GM21515 (cell line): Measurements from ENCODE around the gene CLEC16A.

Experiments
- ATAC-seq: cut with Tn5 transposase; IDR thresholded peaks from one replicate; pipeline ENCODE4 v1.9.1; 2021; ENCODE audit not compliant: unreplicated experiment

The CLEC16A gene, protein sequence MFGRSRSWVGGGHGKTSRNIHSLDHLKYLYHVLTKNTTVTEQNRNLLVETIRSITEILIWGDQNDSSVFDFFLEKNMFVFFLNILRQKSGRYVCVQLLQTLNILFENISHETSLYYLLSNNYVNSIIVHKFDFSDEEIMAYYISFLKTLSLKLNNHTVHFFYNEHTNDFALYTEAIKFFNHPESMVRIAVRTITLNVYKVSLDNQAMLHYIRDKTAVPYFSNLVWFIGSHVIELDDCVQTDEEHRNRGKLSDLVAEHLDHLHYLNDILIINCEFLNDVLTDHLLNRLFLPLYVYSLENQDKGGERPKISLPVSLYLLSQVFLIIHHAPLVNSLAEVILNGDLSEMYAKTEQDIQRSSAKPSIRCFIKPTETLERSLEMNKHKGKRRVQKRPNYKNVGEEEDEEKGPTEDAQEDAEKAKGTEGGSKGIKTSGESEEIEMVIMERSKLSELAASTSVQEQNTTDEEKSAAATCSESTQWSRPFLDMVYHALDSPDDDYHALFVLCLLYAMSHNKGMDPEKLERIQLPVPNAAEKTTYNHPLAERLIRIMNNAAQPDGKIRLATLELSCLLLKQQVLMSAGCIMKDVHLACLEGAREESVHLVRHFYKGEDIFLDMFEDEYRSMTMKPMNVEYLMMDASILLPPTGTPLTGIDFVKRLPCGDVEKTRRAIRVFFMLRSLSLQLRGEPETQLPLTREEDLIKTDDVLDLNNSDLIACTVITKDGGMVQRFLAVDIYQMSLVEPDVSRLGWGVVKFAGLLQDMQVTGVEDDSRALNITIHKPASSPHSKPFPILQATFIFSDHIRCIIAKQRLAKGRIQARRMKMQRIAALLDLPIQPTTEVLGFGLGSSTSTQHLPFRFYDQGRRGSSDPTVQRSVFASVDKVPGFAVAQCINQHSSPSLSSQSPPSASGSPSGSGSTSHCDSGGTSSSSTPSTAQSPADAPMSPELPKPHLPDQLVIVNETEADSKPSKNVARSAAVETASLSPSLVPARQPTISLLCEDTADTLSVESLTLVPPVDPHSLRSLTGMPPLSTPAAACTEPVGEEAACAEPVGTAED

GRCh38 chr16:10944249-10945064, at the start of gene CLEC16A:
Gene CLEC16A, plus strand, starts transcription at chr16:10944564. Its CDS starts 154 bp downstream, at chr16:10944718.
- peak; percentile 57 for ATAC-seq

- no peak for ATAC-seq
Measured at GRCh38 chr16:10895053-10895946, 49.1 kb upstream of the CLEC16A start.

DNA sequence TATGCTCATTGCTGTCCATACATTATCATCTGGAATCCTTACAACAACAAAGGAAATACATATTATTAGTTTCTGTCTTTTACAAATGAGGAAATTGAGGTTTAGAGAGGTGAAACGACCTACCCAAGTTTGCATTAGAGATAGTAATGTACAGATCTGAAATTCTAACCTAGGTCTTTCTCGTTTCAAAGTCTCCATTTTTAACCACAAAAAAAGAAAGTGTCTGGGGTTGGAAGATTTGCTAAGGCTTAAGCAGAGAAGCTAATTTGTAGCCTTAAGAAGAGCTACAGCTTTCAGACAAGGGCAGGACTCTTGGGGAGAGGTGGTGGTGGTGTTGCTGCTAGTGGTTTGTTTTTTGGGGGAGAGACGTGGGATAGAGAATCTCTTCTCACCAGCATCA, 48.2 kb upstream of the CLEC16A start:
- no peak for ATAC-seq

GRCh38 chr16:10896723-10897122, 47.6 kb upstream of the CLEC16A start:
- no peak for ATAC-seq

GRCh38 chr16:10897134-10897533, 47.2 kb upstream of the CLEC16A start:
- ATAC-seq = peak; percentile 59

DNA sequence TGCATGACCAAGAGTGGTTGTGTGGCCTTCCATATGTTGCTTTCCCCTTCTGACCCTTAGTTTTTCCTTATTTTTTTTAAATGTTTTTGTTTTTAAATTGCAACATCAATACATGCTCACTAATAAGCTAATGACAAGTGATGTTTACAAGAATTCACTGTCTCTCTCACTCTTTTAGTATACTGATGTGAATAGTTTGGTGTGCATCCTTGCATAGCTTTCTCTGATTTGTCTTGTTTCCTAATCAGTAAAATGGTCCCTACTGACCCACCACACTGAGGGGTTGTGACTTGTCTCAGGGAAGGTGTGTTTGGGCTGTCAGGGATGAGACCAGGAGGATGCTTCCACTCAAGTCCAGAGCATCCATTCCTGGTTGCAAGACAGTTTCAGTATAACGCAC, 41.4 kb upstream of the CLEC16A start:
- no peak for ATAC-seq

- ATAC-seq = no peak
Measured at GRCh38 chr16:10906482-10906881, 37.9 kb upstream of the CLEC16A start.

DNA sequence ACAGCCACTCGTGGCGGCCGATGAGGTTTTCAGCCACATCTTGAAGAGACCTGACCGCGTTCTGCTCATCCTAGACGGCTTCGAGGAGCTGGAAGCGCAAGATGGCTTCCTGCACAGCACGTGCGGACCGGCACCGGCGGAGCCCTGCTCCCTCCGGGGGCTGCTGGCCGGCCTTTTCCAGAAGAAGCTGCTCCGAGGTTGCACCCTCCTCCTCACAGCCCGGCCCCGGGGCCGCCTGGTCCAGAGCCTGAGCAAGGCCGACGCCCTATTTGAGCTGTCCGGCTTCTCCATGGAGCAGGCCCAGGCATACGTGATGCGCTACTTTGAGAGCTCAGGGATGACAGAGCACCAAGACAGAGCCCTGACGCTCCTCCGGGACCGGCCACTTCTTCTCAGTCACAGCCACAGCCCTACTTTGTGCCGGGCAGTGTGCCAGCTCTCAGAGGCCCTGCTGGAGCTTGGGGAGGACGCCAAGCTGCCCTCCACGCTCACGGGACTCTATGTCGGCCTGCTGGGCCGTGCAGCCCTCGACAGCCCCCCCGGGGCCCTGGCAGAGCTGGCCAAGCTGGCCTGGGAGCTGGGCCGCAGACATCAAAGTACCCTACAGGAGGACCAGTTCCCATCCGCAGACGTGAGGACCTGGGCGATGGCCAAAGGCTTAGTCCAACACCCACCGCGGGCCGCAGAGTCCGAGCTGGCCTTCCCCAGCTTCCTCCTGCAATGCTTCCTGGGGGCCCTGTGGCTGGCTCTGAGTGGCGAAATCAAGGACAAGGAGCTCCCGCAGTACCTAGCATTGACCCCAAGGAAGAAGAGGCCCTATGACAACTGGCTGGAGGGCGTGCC, 37.2 kb upstream of the CLEC16A start:
- no peak for ATAC-seq

DNA sequence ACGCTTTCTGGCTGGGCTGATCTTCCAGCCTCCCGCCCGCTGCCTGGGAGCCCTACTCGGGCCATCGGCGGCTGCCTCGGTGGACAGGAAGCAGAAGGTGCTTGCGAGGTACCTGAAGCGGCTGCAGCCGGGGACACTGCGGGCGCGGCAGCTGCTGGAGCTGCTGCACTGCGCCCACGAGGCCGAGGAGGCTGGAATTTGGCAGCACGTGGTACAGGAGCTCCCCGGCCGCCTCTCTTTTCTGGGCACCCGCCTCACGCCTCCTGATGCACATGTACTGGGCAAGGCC, 36.7 kb upstream of the CLEC16A start:
- ATAC-seq = no peak

- no peak for ATAC-seq
Measured at GRCh38 chr16:10911267-10911666, 33.1 kb upstream of the CLEC16A start.

- ATAC-seq = no peak
Measured at GRCh38 chr16:10916534-10916933, 27.8 kb upstream of the CLEC16A start.

DNA sequence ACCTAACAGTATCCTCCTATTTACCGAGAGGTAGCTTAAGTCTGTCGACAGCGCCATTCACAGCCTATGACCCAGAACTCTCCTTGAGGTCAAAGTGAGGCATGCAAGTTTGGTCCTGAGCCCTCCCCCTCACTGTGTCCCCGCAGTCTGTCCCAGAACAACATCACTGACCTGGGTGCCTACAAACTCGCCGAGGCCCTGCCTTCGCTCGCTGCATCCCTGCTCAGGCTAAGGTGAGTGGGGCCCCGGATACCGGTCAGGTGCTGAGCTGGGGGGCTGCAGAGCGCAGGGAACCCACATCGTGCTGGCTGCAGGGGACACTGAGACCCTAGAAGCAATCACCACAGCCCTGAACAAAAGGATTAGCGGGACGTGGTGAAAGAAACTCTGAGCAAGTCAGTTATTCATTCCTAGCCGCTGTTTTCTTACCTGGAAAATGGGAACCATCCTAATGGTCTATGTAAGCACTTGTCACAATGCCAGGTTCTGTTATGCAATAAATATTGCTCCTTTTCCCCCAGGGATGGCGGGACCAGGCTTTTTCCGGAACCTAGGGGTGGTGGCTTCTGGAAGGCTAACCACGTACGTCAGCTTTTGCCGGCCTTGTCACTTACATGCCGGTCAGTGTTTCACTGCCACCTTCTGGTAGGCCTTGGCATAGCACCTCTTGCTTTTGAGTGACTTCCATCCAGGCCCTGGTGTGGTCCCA, 25.9 kb upstream of the CLEC16A start:
- ATAC-seq = no peak

GRCh38 chr16:10919003-10919351, 25.4 kb upstream of the CLEC16A start:
- no peak for ATAC-seq

DNA sequence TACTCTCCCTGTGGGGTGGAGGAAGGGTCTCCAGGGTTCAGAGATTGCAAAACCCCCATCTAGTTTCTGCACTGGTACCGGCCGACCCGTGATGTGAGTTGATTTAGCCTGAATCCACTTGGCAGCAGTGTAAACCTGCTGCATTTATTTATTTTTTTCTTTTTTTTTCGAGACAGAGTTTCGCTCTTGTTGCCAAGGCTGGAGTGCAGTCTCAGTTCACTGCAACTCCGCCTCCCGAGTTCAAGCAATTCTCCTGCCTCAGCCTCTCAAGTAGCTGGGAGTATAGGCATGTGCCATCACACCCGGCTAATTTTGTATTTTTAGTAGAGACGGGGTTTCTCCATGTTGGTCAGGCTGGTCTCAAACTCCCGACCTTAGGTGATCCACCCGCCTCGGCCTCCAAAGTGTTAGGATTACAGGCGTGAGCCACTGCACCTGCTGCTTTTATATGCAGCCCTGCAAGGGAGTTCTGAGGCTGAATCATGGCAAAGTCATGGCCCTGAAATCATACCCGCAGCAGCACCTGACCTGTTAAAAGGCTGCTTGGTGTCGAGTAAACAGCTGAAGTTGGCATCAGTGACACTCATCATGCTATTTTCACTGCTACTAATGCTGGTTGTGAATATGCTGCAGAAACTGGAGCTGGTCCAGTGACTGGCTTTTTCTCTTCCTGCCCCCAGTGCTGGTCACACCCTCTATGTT, 23.5 kb upstream of the CLEC16A start:
- ATAC-seq = no peak

- ATAC-seq = no peak
Measured at GRCh38 chr16:10921536-10922327, 22.6 kb upstream of the CLEC16A start.

DNA sequence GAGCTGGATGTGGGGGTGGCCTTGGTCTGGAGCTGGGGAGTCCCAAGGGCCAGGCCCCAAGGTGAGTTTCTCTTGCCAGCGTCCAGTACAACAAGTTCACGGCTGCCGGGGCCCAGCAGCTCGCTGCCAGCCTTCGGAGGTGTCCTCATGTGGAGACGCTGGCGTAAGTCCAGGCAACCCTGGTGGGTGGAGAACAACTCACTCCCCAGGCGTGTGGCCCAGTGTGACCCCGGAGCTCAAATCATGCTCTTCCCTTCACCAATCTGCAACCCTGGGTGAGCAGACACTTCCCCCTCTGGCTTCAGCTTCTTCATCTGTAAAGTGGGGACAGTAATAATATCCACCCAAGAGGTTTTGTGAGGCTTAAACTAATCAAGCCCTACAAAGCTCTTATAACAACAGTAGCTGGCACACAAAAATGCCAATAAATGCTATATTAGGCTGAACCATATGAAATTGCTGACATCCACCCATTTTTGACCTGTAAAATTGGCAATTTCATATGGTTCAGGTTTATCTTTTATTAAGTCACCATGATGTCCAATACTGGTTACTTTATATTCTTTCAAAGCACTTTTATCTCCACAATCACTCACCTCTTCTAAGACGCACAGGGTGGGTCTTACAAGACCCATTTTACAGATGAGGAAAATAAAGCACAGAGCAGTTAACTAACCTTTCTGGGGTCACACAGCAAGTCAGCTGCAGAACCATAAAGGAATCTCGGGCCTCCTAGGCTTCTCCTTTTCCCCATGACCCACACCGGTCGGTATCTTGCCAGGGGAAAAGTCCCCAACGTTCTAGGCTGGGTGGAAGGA, 21.8 kb upstream of the CLEC16A start:
- no peak for ATAC-seq
